ENCODE results near the gene LRIG1.

Gene LRIG1

GRCh38 chr3:66443118-66443803 lies 57.6 kb downstream of the LRIG1 start:
- no peak for DNase-seq (ENCODE audit: insufficient read length, low spot score)
- no peak for FAIRE-seq
- TF ChIP-seq CTCF (IDR thresholded peaks at IDR 0.05; ENCODE audit: insufficient read depth, missing control alignments): no peak

- DNase-seq (ENCODE audit: insufficient read length, low spot score) (no peak), FAIRE-seq (no peak)
- TF ChIP-seq CTCF (IDR thresholded peaks at IDR 0.05; ENCODE audit: insufficient read depth, missing control alignments): no peak
Measured at GRCh38 chr3:66442254-66443117, 58.3 kb downstream of the LRIG1 start.

- no peak for FAIRE-seq
- TF ChIP-seq CTCF (IDR thresholded peaks at IDR 0.05; ENCODE audit: insufficient read depth, missing control alignments): no peak
- no peak for DNase-seq (ENCODE audit: insufficient read length, low spot score)
Measured at GRCh38 chr3:66441692-66442091, 59.1 kb downstream of the LRIG1 start.

- no peak for DNase-seq (ENCODE audit: insufficient read length, low spot score)
- no peak for FAIRE-seq
- TF ChIP-seq CTCF (IDR thresholded peaks at IDR 0.05; ENCODE audit: insufficient read depth, missing control alignments): no peak
Measured at GRCh38 chr3:66441129-66441528, 59.7 kb downstream of the LRIG1 start.

- FAIRE-seq: no peak
- no peak for DNase-seq (ENCODE audit: insufficient read length, low spot score)
- no peak for TF ChIP-seq CTCF (IDR thresholded peaks at IDR 0.05; ENCODE audit: insufficient read depth, missing control alignments)
Measured at GRCh38 chr3:66439666-66440344, 61.0 kb downstream of the LRIG1 start.

GRCh38 chr3:66438046-66438445 lies 62.8 kb downstream of the LRIG1 start:
- no peak for DNase-seq (ENCODE audit: insufficient read length, low spot score)
- FAIRE-seq: no peak
- TF ChIP-seq CTCF (IDR thresholded peaks at IDR 0.05; ENCODE audit: insufficient read depth, missing control alignments): no peak

All from D721Med (cell line).